HG03565 (cell line): ENCODE results near the gene DGKH.
"Not testable (repeated sequence)": the region's sequence is repeated elsewhere in the genome, so short reads cannot be mapped to it uniquely, and the experiment has no call there.

Source experiments
- ATAC-seq: cut with Tn5 transposase; IDR thresholded peaks from one replicate; pipeline ENCODE4 v1.9.1; 2021; ENCODE audit warnings: mild to moderate bottlenecking, moderate library complexity; ENCODE audit not compliant: unreplicated experiment

The DGKH gene

DNA sequence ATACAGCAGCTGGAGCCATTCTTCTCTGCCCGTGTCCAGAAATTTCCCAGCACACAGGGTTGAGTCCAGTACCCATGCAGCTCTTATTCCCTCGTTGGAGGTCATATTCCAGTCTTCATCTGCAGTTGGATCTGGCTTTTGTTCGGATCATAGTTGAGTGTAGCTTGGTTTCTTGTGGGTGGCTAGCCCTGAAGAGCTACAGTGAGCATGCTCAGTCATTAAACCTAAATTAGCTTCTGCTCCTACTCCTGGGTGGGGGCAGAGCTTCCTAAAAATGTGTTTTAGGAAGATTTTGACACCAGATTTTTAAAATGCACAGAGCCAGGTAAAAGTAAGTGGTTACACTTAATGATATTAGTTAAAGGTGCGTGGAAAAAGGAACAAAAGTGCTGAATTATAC, 64.4 kb downstream of the DGKH start:
- no peak for ATAC-seq

DNA sequence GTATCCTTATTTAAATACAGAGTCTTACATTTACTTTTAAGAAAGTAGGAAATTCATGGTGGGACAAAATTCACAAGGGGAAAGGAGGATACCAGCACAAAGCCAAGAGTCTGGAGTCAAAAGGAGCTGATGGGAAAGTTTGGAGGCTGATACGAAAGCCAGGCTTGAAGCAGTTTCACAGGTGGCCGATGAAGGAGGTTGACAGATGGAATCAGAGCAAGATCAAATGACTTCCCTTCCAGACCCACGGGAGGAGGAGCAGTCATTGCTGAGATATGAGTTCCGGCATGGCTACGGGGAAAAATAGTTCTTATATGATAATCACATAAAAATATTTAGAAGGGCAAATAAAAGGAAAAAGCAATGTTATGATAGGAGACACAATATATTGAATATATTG, 65.0 kb downstream of the DGKH start:
- ATAC-seq, result no peak

DNA sequence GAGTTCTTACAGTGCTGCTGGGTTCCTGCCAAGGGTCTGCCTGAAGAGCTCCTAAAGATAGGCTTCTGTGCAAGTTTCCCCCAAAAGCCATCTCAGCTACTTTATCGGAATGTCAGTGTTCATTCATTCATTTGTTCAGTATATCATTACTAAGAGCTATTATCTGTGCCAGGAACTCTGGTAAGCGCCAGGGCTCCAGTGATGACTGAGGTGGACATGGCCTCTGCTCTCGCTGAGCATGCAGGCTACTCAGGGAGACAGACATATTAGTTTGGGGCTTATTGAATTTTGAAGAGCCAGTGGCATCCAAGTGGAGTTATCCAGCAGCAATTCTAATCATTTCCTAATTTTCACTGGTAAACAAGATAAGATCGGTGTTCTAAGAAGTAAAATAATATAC, 65.8 kb downstream of the DGKH start:
- no peak for ATAC-seq

DNA sequence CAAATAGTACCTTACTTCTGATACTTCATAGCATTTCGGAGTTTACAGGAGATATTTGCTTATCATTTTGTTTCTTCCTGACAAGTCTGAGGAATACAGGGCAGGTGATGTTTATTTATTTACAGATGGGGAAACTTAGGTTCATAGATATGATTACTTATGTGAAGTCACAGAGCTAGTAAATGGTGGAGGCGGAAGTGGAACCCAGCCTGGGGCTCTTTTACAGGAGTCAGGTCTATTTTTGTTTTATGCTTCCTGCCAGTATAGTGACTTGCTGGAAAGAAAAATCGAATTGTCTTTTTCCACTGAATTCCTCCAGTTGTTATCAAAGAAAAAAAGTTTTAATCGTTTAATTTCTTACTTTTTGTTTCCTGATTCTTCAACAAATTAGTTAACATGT, 66.5 kb downstream of the DGKH start:
- no peak for ATAC-seq

DNA sequence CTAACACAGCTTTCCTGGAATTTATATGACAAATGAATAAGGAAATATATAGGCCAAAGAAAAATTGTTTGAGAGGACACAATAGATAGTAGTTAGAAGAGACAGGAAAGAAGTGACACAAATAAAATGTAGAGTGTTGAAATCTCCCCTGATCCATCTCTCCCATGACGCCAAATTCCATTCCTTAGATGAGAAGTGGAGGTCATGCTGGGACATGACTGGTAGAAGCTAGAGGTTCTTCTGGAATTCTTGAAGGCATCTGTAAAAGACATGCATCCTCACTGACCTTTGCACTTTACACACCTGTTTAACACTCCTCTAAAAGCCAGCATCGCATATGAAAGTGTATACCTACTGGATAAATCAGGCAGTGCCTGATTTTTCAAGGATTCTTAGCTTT, 67.8 kb downstream of the DGKH start:
- ATAC-seq, result no peak

DNA sequence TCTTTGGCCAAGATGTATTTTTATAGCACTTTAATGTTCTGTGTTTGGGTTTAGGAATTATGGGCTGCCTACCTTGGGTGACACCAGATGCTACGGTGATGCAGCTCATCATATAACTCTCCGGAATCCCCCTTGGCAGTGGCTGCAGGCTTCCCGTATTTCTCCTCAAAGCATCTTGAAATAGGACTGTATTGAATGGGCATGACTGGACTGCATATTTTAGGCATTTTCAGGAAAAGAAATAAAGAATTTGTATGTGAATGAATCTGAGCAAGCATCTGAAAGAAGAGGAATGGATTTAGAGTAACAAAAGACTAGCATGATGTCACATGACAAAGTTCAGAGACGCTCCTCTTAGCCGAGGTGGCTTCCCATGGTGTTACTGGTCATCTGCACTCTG, 70.6 kb downstream of the DGKH start:
- ATAC-seq, result no peak

DNA sequence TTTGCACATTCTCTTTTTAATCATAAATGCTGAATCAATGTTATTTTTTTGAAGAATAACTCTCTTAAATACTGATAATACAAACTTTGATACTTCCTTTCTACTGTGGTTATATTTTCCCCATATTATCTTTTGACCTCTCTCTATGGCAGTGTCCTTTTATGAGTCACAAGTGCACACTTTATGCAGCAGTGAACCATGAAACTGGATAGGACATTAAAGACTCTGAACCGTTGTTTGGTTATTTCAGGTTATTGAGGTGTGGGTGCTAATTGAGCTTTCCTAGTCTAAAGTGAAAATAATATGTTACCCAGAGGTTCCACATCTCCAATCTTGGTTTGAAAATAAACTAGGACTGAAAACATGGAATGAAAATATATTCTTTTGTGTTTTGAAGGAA, 71.4 kb downstream of the DGKH start:
- ATAC-seq, result no peak

DNA sequence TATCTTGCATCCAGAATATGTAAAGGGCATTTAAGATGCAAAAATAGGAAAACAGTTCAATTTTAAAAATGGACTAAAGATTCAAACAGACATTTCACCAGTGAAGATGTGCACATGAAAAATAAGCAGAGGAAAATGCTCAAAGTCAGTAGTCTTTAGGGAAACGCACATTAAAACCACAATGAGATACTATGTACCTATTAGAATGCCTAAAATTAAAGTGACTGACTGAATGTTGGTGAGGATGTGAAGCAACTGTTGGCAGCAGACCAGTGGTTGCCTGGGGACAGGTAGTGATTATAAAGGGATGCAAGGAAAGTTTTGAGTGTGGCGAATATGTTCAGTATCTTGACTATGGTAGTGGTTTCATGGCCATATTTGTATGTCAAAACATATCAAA, 75.2 kb downstream of the DGKH start:
- ATAC-seq, result no peak

DNA sequence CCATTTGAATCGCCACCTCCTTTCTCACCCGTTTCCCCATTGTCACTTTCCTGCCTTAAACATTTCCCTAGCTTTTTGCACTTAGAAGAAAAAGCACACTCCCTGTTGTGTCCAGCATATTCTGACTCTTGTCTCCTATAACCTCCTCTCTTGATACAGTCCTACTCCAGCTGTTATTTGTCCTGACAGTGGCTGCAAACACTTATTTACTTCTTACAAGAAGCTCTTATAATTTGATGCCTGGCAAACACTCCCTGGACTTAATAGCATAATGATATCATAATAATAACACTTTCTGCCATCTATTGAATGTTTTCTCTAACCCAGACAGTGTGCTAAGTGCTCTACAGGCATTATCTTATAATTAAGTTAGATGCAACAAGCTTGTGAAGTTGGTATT, 76.6 kb downstream of the DGKH start:
- ATAC-seq, result no peak

DNA sequence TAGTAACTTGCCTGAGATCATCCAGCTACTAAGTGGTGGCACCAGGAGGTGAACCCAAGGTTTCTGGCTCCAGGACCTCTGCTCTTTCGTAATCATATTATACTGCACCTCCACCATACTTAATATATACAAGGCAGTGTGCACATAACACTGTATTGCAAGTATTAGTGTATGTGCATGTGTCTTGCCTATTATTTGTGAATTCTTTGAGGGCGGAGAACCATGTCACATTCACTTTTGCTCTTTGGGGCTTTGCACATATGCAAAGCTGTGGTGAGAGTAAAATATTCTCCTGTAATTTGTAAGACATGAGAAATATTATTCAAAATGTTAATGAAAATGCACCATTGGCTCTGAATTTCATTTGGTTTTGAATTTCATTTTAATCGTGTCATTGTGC, 78.6 kb downstream of the DGKH start:
- ATAC-seq, result no peak

DNA sequence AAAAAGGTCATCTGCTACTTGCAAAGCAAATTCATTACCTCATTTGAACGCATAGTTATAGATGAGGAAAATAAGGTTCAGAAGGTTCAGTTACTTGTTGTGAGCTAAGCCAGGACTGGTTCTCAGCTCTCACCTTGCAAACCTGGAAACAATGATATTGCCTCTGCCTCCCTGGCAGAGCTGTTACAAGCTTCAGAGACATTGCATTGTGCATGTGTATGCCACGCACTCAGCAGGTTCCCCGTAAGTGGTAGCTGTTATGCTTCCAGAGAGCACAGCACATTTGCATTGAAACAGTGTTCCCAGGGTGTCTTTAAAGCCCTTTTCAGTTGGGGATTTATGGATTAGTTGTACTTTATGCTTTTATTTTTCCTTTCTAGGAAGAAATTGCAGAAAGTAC, 80.6 kb downstream of the DGKH start:
- no peak for ATAC-seq

DNA sequence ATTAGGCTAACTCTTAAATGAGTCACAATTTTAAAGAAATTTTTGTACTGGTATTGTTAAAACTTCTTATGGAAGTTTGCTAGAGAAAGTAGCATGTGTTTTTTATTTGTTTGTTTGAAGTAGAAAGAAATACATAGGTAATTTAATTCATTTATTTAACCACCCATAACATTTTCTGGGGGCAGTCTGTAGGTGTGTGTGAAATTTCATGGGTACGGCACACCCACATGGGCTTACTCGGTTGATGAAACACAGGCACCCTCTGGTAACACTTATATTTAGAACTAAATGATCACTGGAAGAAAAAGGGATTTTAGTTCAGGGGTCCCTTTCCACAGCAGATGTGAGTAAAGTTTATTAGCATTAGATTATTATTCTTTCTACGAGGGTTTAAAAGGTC, 88.1 kb downstream of the DGKH start:
- ATAC-seq, result no peak

DNA sequence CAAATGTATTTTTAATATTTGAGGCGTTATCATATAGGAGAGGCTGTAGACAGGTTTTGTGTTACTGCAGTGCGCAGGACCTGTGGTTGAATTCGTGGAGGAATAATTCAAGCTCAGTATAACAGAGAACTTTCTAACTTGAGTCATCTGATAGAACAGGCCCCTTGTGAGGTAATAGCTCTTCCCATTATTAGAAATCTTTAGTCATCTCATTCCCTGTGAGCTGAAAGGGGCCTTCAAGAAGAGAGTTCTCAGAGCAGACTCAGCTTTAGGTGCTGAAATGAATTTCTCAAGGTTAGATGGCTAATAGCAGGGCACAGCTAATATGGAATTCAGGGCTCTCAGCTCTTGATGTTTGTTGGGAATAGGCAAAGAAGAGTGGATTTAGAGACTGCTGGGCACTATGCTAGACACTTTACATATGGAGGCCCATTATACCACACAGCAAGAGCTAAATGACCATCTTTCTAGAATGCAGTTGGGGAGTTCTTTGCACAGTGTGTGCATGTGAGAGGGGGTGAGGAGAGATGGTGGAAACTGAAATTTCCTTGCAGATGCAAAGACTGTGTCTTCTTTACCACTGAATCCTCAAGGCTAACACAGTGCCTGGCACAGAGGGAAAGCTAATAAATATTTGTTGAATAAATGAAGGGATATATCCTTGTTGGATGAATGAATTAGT, 89.5 kb downstream of the DGKH start:
- ATAC-seq, result peak; percentile 67

DNA sequence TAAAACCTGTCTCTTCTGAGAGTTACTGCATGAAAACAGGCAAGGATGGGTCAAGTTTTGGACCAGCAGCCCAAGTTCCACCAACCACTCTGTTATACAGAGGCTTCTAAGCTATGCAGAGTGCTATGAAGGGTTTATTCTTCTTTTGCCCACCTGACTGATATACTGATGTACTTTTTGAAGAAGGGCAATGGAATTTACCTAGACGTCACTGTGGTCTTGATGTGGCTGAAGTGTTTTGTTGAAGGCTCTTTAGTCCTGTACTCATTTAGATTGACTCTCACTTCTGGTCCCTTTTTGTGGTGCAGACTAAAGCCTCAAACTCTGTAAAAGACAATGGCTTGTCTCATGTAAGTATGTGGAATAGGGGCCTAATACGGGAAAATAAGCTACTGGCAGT, 92.0 kb downstream of the DGKH start:
- ATAC-seq, result no peak

DNA sequence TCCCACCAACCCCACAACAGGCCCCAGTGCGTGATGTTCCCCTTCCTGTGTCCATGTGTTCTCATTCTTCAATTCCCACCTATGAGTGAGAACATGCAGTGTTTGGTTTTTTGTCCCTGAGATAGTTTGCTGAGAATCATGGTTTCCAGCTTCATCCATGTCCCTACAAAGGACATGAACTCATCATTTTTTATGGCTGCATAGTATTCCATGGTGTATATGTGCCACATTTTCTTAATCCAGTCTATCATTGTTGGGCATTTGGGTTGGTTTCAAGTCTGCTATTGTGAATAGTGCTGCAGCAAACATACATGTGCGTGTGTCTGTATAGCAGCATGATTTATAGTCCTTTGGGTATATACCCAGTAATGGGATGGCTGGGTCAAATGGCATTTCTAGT, 92.6 kb downstream of the DGKH start:
- ATAC-seq, result not testable (repeated sequence)

DNA sequence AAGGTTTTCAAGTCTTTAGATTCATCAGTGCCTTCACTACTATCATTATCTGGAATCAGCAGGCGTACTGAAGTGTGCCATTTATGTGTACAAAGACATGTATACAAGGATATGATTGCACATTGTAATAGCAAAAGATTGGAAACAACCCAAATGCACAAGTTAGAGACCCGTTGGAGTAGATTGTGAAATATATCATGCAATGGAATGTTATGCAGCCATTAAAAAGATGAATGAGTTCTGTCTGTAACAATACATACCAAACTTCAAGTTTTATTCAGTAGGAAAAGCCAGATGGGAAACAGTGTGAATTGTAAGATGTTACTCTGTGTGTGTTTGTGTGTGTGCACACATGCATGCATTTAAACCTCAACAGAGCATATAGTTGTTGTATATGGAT, 97.9 kb downstream of the DGKH start:
- no peak for ATAC-seq

DNA sequence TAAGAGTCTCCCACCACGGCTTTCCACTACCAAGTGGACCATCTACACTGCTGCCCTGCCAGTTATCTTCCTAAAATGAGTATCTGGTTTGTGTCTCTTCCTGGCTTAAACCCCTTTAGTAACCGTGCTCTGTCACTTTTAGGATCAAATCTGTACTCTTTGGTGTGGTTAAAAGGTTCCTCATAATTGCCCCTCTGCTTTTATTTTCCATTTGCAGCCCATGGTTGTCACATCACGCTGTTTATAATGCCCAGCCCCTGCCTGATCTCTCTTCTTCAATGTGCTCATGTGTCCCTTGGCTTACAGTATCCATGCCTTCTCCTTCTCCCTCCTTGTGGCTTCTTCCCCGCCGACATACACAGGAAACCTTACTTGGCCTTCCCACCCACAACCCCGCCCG, 100.1 kb downstream of the DGKH start:
- ATAC-seq, result no peak

DNA sequence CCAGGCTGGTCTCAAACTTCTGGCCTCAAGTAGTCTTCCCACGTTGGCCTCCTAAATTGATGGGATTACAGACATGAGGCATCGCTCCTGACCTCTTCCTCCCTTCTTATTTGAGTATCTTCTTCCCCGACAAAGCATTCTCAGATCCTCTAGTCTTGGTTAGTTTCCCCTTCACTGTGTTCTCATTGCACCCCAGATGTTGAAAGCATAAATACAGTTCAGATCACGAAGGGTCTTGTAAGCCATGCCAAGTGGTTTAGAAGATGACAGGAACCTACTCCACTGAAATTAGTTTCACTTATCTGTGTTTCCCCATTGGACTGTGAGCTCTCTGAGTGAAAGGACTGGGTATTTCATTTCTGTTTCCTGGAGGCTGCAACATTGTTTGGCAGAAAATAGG, 100.7 kb downstream of the DGKH start:
- no peak for ATAC-seq

DNA sequence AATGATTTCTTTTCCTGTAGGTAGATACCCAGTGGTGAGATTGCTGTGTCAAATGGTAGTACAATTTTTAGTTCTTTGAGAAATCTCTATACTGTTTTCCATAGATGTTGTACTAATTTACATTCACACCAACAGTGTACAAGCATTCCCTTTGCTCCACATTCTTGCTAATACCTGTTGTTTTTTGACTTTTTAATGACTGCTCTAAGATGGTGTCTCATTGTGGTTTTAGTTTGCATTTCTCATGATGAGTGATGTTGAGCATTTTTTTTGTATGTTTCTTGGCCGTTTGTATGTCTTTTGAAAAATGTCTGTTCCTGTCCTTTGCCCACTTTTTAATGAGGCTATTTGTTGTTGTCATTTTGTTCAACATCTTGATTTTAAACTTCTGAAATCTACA, 103.3 kb downstream of the DGKH start:
- no peak for ATAC-seq

DNA sequence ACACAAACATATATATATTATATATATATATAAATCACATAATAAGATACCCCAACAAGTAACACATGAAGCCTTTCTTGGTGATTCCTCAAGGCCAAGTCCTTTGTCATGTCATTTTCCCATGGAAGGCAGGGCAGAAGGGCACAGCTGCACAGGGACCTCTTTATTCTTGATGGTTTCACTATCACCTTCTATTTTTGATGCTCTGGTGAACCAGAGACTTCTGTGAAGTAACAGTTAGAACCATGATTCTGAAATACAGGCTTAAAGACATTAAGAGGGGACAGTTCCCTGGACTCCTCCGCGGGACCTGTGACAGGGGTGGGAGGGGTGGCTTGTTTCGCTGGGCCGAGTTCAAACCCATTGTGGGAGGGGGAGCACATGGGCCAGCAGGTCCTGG, 104.0 kb downstream of the DGKH start:
- ATAC-seq, result no peak

DNA sequence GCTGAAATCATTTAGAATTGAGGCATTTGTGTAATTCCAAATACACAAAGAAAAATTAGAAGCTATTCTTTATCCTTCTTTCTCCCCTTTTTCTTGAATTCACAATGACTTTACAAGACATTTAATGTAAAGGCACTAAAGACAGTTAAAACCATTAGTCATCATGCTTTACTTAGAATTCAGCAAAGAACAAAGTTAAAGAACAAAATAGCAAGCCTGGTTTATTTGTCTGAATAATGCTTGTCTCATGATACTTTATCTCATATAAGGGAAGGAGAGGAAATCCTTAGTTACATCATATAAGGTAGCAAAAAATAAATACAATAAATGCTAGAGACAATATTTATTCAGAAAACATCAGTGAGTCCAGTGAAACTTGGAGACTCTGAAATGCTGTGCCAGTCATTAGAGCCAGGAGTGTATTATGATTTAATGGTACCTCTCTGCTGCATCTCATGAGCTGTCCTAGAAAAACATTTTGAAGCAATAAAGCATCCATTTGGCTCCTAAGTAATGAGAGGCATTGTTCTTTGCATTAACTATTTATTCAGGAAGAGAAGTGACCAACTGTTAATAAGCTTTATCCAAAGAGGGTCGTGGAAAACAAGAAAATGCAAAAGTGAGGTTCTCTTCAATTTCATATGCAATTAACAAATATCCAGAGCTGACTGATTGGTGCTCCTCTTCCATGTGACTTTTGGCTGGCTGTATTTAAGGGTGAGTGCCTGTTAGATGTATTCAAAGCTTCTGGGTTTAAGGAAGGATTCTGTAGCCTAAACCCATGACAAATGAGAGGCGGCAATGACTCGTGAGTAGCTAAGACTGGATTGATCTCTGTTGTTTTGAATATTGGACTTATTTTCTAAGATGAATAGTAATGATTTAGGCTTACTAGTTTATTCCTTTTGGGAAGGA, 105.0 kb downstream of the DGKH start:
- ATAC-seq, result no peak

DNA sequence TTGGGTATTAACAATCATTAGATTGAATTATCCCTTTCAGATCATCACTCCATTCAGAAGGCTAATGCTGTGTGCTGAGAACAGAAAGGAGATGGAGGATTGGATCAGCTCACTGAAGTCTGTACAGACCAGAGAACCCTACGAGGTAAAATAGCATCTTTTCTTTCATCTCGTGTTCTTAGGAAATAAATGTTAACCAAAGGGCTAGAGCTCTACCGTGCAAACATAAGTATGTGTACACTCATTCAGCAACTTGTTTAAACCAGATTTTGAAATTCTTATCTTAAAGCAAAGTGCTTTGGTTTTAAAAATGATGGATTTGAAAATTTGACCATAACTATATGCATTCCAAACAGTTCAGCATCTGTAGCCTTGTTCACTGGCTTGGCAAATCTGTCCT, 106.8 kb downstream of the DGKH start:
- ATAC-seq, result no peak

DNA sequence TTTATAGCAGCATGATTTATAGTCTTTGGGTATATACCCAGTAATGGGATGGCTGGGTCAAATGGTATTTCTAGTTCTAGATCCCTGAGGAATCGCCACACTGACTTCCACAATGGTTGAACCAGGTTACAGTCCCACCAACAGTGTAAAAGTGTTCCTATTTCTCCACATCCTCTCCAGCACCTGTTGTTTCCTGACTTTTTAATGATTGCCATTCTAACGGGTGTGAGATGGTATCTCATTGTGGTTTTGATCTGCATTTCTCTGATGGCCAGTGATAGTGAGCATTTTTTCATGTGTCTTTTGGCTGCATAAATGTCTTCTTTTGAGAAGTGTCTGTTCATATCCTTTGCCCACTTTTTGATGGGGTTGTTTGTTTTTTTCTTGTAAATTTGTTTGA, 114.9 kb downstream of the DGKH start:
- not testable (repeated sequence) for ATAC-seq
